Measurements from ENCODE around the gene SLC12A4.
"Not testable (repeated sequence)": the region's sequence is repeated elsewhere in the genome, so short reads cannot be mapped to it uniquely, and the experiment has no call there.

The SLC12A4 gene

GRCh38 chr16:67968400-67969253 lies at the start of gene SLC12A4:
TSS of gene SLC12A4 (minus strand) at chr16:67968637. CDS start at chr16:67968553, 84 bp downstream.
- peak; percentile 37 for DNase-seq

- DNase-seq = no peak
Observed at GRCh38 chr16:68015681-68016080, 47.2 kb upstream of the SLC12A4 start, which contains the start of gene DPEP2NB. TSS of gene DPEP2NB (minus strand) at chr16:68015911. CDS start at chr16:68015770, 141 bp downstream.

- no peak for DNase-seq
Observed at GRCh38 chr16:68013440-68013839, 45.0 kb upstream of the SLC12A4 start.

GRCh38 chr16:68009872-68010271 lies 41.4 kb upstream of the SLC12A4 start:
- DNase-seq = not testable (repeated sequence)

- no peak for DNase-seq
Observed at GRCh38 chr16:68009157-68009735, 40.8 kb upstream of the SLC12A4 start.

GRCh38 chr16:68005786-68006286 lies 37.4 kb upstream of the SLC12A4 start:
- no peak for DNase-seq

GRCh38 chr16:68005211-68005610 lies 36.8 kb upstream of the SLC12A4 start:
- no peak for DNase-seq

- no peak for DNase-seq
Observed at GRCh38 chr16:68003031-68003430, 34.6 kb upstream of the SLC12A4 start.

- DNase-seq = no peak
Observed at GRCh38 chr16:68000450-68000849, 32.0 kb upstream of the SLC12A4 start.

GRCh38 chr16:67999985-68000384 lies 31.5 kb upstream of the SLC12A4 start:
- no peak for DNase-seq

- not testable (repeated sequence) for DNase-seq
Observed at GRCh38 chr16:67998779-67999688, 30.6 kb upstream of the SLC12A4 start, which contains the start of gene DPEP2. TSS of gene DPEP2 (minus strand) at chr16:67999484. CDS start at chr16:67993212, 6,272 bp downstream.

- not testable (repeated sequence) for DNase-seq
Observed at GRCh38 chr16:67998231-67998778, 29.9 kb upstream of the SLC12A4 start.

GRCh38 chr16:67996666-67997065 lies 28.2 kb upstream of the SLC12A4 start:
- no peak for DNase-seq

- no peak for DNase-seq
Observed at GRCh38 chr16:67995423-67995822, 27.0 kb upstream of the SLC12A4 start.

- DNase-seq = not testable (repeated sequence)
Observed at GRCh38 chr16:67994040-67994408, 25.6 kb upstream of the SLC12A4 start.

GRCh38 chr16:67993207-67994039 lies 25.0 kb upstream of the SLC12A4 start:
- peak; percentile 40 for DNase-seq

- DNase-seq = no peak
Observed at GRCh38 chr16:67992661-67993206, 24.3 kb upstream of the SLC12A4 start.

- no peak for DNase-seq
Observed at GRCh38 chr16:67990018-67990386, 21.6 kb upstream of the SLC12A4 start.

- no peak for DNase-seq
Observed at GRCh38 chr16:67989322-67990017, 21.0 kb upstream of the SLC12A4 start.

- no peak for DNase-seq
Observed at GRCh38 chr16:67988675-67989074, 20.2 kb upstream of the SLC12A4 start.
